DND-41 (cell line): ENCODE measurements around the gene HDAC4.

Source experiments
- CTCF ChIP-seq: IDR thresholded peaks from 2 replicates; pipeline ENCODE4 v1.5.1; 2012; ENCODE audit warnings: borderline replicate concordance, low read length, moderate library complexity, mild to moderate bottlenecking; ENCODE audit not compliant: poor library complexity, severe bottlenecking; ENCODE audit errors: extremely low read depth
- EZH2 ChIP-seq: IDR thresholded peaks from 3 replicates; pipeline ENCODE4 v1.6.1; 2012; ENCODE audit warnings: borderline replicate concordance, low read depth, mild to moderate bottlenecking, moderate library complexity, low read length, inconsistent platforms; ENCODE audit not compliant: severe bottlenecking

GRCh38 chr2:239302808-239303557 is 97.8 kb downstream of the HDAC4 start:
- no peak for TF ChIP-seq CTCF
- TF ChIP-seq EZH2 = no peak
